DND-41 (cell line): ENCODE data around the gene ZG16B.

Source experiments
- CTCF ChIP-seq: IDR thresholded peaks from 2 replicates; pipeline ENCODE4 v1.5.1; 2012; ENCODE audit warnings: borderline replicate concordance, low read length, moderate library complexity, mild to moderate bottlenecking; ENCODE audit not compliant: poor library complexity, severe bottlenecking; ENCODE audit errors: extremely low read depth
- EZH2 ChIP-seq: IDR thresholded peaks from 3 replicates; pipeline ENCODE4 v1.6.1; 2012; ENCODE audit warnings: borderline replicate concordance, low read depth, mild to moderate bottlenecking, moderate library complexity, low read length, inconsistent platforms; ENCODE audit not compliant: severe bottlenecking

GRCh38 chr16:2874032-2874911 lies 44.2 kb downstream of the ZG16B start:
- no peak for TF ChIP-seq CTCF
- no peak for TF ChIP-seq EZH2
